ENCODE data around the gene NFU1.

DNA sequence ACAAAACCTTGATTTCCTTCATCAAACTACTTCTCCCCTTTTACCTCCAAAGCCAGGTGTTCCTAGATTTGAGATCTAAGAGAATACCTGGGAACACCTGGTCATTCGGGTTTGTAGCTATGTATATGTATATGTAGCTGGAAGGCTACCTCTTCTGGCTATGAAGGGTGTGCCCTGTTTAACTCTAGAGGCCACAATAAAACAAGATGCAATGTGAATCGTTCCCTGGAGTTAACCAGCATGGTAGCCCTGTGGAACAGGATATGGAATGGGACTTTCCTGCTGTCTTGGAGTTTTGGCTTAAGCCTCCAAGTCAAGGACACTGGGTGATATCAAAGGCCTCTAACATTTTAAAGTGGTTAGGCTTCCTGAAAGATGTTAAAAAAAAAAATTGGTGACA lies 17.7 kb upstream of the NFU1 start:
- TF ChIP-seq, protein P1, sequence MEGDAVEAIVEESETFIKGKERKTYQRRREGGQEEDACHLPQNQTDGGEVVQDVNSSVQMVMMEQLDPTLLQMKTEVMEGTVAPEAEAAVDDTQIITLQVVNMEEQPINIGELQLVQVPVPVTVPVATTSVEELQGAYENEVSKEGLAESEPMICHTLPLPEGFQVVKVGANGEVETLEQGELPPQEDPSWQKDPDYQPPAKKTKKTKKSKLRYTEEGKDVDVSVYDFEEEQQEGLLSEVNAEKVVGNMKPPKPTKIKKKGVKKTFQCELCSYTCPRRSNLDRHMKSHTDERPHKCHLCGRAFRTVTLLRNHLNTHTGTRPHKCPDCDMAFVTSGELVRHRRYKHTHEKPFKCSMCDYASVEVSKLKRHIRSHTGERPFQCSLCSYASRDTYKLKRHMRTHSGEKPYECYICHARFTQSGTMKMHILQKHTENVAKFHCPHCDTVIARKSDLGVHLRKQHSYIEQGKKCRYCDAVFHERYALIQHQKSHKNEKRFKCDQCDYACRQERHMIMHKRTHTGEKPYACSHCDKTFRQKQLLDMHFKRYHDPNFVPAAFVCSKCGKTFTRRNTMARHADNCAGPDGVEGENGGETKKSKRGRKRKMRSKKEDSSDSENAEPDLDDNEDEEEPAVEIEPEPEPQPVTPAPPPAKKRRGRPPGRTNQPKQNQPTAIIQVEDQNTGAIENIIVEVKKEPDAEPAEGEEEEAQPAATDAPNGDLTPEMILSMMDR (optimal IDR thresholded peaks at IDR 0.05 in 1 of 3, IDR thresholded peaks at IDR 0.05 in 1 of 3, conservative IDR thresholded peaks at IDR 0.05 in 1 of 3; ENCODE audit: extremely low read depth in 1 of 3, insufficient read depth in 2 of 3, low read length in 3 of 3): no peak
- TF ChIP-seq EZH2 (IDR thresholded peaks at IDR 0.05; ENCODE audit: low read length): no peak
